Measurements from ENCODE around the gene NR1H3.

NR1H3 gene

GRCh38 chr11:47305734-47306483, 48.1 kb downstream of the NR1H3 start:
- peaks cover 23% of the 10 kb centered on the region; the same call in 1 of the 2 replicates for H3K36me3 ChIP-seq (ENCODE audit: low read length)
- no peaks in the 10 kb centered on the region for H3K9me3 ChIP-seq (ENCODE audit: insufficient read depth, low read length)
- no peaks in the 10 kb centered on the region for H3K79me2 ChIP-seq (ENCODE audit: insufficient read depth, low read length)
- no peak overlapping the region for H3K4me2 ChIP-seq (ENCODE audit: low read depth, low read length, poor library complexity, severe bottlenecking)
- H3F3A ChIP-seq (ENCODE audit: insufficient read depth): no peaks in the 10 kb centered on the region
- H3K4me3 ChIP-seq (ENCODE audit: insufficient read depth, low read length, poor library complexity, severe bottlenecking): no peak overlapping the region
- no peaks in the 10 kb centered on the region for H4K20me1 ChIP-seq (ENCODE audit: low read depth, low read length)
- H3K27ac ChIP-seq (ENCODE audit: low read depth, low read length): no peak overlapping the region
- H3K9ac ChIP-seq (ENCODE audit: low read length): no peak overlapping the region
- H3K9me2 ChIP-seq (replicated peaks; ENCODE audit: insufficient read depth, low read length): no peaks in the 10 kb centered on the region
- no peaks in the 10 kb centered on the region for H3K27me3 ChIP-seq (ENCODE audit: low read length)
- H2AFZ ChIP-seq (ENCODE audit: low read depth, low read length, severe bottlenecking): no peak overlapping the region
- TF ChIP-seq CTCF (IDR thresholded peaks at IDR 0.05; ENCODE audit: insufficient read depth, low read length, poor library complexity, severe bottlenecking) (no peak), EZH2phosphoT487 (conservative IDR thresholded peaks at IDR 0.05; ENCODE audit: low read length) (no peak)

- H3F3A ChIP-seq (ENCODE audit: insufficient read depth): no peaks in the 10 kb centered on the region
- no peak overlapping the region for H2AFZ ChIP-seq (ENCODE audit: low read depth, low read length, severe bottlenecking)
- H4K20me1 ChIP-seq (ENCODE audit: low read depth, low read length): no peaks in the 10 kb centered on the region
- no peak overlapping the region for H3K4me3 ChIP-seq (ENCODE audit: insufficient read depth, low read length, poor library complexity, severe bottlenecking)
- H3K9me2 ChIP-seq (replicated peaks; ENCODE audit: insufficient read depth, low read length): no peaks in the 10 kb centered on the region
- H3K9ac ChIP-seq (ENCODE audit: low read length): no peak overlapping the region
- H3K4me2 ChIP-seq (ENCODE audit: low read depth, low read length, poor library complexity, severe bottlenecking): no peak overlapping the region
- H3K9me3 ChIP-seq (ENCODE audit: insufficient read depth, low read length): no peaks in the 10 kb centered on the region
- peaks cover 20% of the 10 kb centered on the region; the same call in 1 of the 2 replicates for H3K36me3 ChIP-seq (ENCODE audit: low read length)
- H3K79me2 ChIP-seq (ENCODE audit: insufficient read depth, low read length): no peaks in the 10 kb centered on the region
- H3K27me3 ChIP-seq (ENCODE audit: low read length): no peaks in the 10 kb centered on the region
- no peak overlapping the region for H3K27ac ChIP-seq (ENCODE audit: low read depth, low read length)
- TF ChIP-seq EZH2phosphoT487 (conservative IDR thresholded peaks at IDR 0.05; ENCODE audit: low read length) (no peak), CTCF (IDR thresholded peaks at IDR 0.05; ENCODE audit: insufficient read depth, low read length, poor library complexity, severe bottlenecking) (no peak)
Observed at GRCh38 chr11:47306484-47306844, 48.7 kb downstream of the NR1H3 start.

- no peak overlapping the region for H3K4me3 ChIP-seq (ENCODE audit: insufficient read depth, low read length, poor library complexity, severe bottlenecking)
- no peak overlapping the region for H2AFZ ChIP-seq (ENCODE audit: low read depth, low read length, severe bottlenecking)
- TF ChIP-seq CTCF (IDR thresholded peaks at IDR 0.05; ENCODE audit: insufficient read depth, low read length, poor library complexity, severe bottlenecking): no peak
- TF ChIP-seq EZH2phosphoT487 (conservative IDR thresholded peaks at IDR 0.05; ENCODE audit: low read length): no peak
- no peaks in the 10 kb centered on the region for H3K27me3 ChIP-seq (ENCODE audit: low read length)
- no peak overlapping the region for H3K4me2 ChIP-seq (ENCODE audit: low read depth, low read length, poor library complexity, severe bottlenecking)
- no peaks in the 10 kb centered on the region for H3K79me2 ChIP-seq (ENCODE audit: insufficient read depth, low read length)
- no peaks in the 10 kb centered on the region for H3K9me3 ChIP-seq (ENCODE audit: insufficient read depth, low read length)
- H3F3A ChIP-seq (ENCODE audit: insufficient read depth): no peaks in the 10 kb centered on the region
- H3K27ac ChIP-seq (ENCODE audit: low read depth, low read length): no peak overlapping the region
- H3K9ac ChIP-seq (ENCODE audit: low read length): no peak overlapping the region
- H3K9me2 ChIP-seq (replicated peaks; ENCODE audit: insufficient read depth, low read length): no peaks in the 10 kb centered on the region
- no peaks in the 10 kb centered on the region for H4K20me1 ChIP-seq (ENCODE audit: low read depth, low read length)
- peaks cover 8% of the 10 kb centered on the region; the same call in 1 of the 2 replicates for H3K36me3 ChIP-seq (ENCODE audit: low read length)
Observed at GRCh38 chr11:47308050-47308823, 50.4 kb downstream of the NR1H3 start.

All from SU-DHL-6 (cell line).